SK-N-SH (cell line): ENCODE measurements around the gene MANBA. TPM values are rescaled to one million over a fixed set of nuclear protein-coding genes. Genes with fewer than 3 reads are reported as not detected.

Source experiments
- CTCF ChIA-PET: fragments of 300-600, 350-600 bp; formaldehyde crosslinking; extraction: SDS; loops from one replicate; lab custom pipeline; 2021; lab: Yijun Ruan, JAX
- POLR2A ChIA-PET: fragments of 350-600 bp; sonication (Branson Sonifier 250); formaldehyde crosslinking; extraction: SDS; loops from one replicate; lab custom pipeline; 2020; ENCODE audit warnings: antibody characterized with exemption, inconsistent platforms; lab: Yijun Ruan, JAX
- DNase-seq: peaks from one replicate; pipeline ENCODE4 v3.0.0; 2012
- H2AFZ ChIP-seq: fragments of 200-600 bp; sonication (generic); 2 replicates; pipeline ENCODE4 v1.8.1; 2016; ENCODE audit warnings: antibody characterized with exemption, mild to moderate bottlenecking, low read depth
- H3F3A ChIP-seq: fragments of 200-600 bp; sonication (generic); replicated peaks from 2 replicates; pipeline ENCODE3; 2016; ENCODE audit warnings: antibody characterized with exemption, mild to moderate bottlenecking; ENCODE audit not compliant: insufficient read depth
- H3K27ac ChIP-seq, 2 experiments: fragments of 200-500 bp in 1 of 2; fragments of 200-600 bp in 1 of 2; sonication (Bioruptor generic) in 1 of 2; sonication (generic), shearing (Covaris generic) in 1 of 2; 2 replicates each; pipeline versions ENCODE4 v1.5.1 to v1.6.1; 2014 to 2016; ENCODE audit warnings: low read depth in 2 of 2, inconsistent platforms in 1 of 2, low read length in 1 of 2, mild to moderate bottlenecking in 1 of 2, mixed read lengths in 1 of 2
- H3K27me3 ChIP-seq: fragments of 200-600 bp; sonication (generic), shearing (Covaris generic); 2 replicates; pipeline ENCODE4 v1.6.1; 2016; ENCODE audit warnings: mixed run types; ENCODE audit not compliant: insufficient read depth
- H3K36me3 ChIP-seq, 2 experiments: fragments of 200-500 bp in 1 of 2; fragments of 200-600 bp in 1 of 2; sonication (Bioruptor generic) in 1 of 2; sonication (generic) in 1 of 2; replicated peaks in 1 of 2; 2 replicates each; pipeline versions ENCODE3 to v1.5.1; 2014 to 2016; ENCODE audit warnings: low read length in 1 of 2, mild to moderate bottlenecking in 1 of 2; ENCODE audit not compliant: insufficient read depth in 2 of 2, control insufficient read depth in 1 of 2
- H3K4me1 ChIP-seq, 2 experiments: fragments of 200-500 bp in 1 of 2; fragments of 200-600 bp in 1 of 2; sonication (Bioruptor generic) in 1 of 2; sonication (generic), shearing (Covaris generic) in 1 of 2; 2 replicates each; pipeline versions ENCODE4 v1.5.1 to v1.6.1; 2014 to 2016; ENCODE audit warnings: low read depth in 1 of 2, low read length in 1 of 2, mixed run types in 1 of 2; ENCODE audit not compliant: insufficient read depth in 2 of 2, control insufficient read depth in 1 of 2
- H3K4me2 ChIP-seq: fragments of 200-600 bp; sonication (generic), shearing (Covaris generic); 2 replicates; pipeline ENCODE4 v1.6.1; 2017; ENCODE audit warnings: mixed run types
- H3K4me3 ChIP-seq, 2 experiments: fragments of 200-500 bp in 1 of 2; fragments of 200-600 bp in 1 of 2; sonication (Bioruptor generic) in 1 of 2; sonication (generic), shearing (Covaris generic) in 1 of 2; 2 replicates each; pipeline versions ENCODE4 v1.5.1 to v1.8.1; 2014 to 2016; ENCODE audit warnings: low read depth in 2 of 2, inconsistent platforms in 1 of 2, low read length in 1 of 2, mild to moderate bottlenecking in 1 of 2, mixed read lengths in 1 of 2, moderate library complexity in 1 of 2
- H3K79me2 ChIP-seq: fragments of 200-600 bp; sonication (generic); 2 replicates; pipeline ENCODE4 v1.8.1; 2017; ENCODE audit warnings: mild to moderate bottlenecking; ENCODE audit not compliant: insufficient read depth
- H3K9ac ChIP-seq: fragments of 200-600 bp; sonication (generic); 2 replicates; pipeline ENCODE4 v1.6.1; 2017; ENCODE audit warnings: mixed run types
- H3K9me2 ChIP-seq: fragments of 200-600 bp; sonication (generic); 2 replicates; pipeline ENCODE4 v1.6.1; 2017; ENCODE audit warnings: mixed run types
- H3K9me3 ChIP-seq: fragments of 200-600 bp; sonication (generic); 2 replicates; pipeline ENCODE4 v1.6.1; 2017; ENCODE audit warnings: mixed run types, mild to moderate bottlenecking, moderate library complexity
- H4K20me1 ChIP-seq: fragments of 200-600 bp; sonication (generic); 2 replicates; pipeline ENCODE4 v1.6.1; 2017; ENCODE audit warnings: mild to moderate bottlenecking, mixed run types; ENCODE audit not compliant: insufficient read depth
- EP300 ChIP-seq, 2 experiments: IDR thresholded peaks; 2 replicates each; pipeline versions ENCODE4 v1.4.0 to v1.6.1; 2012; ENCODE audit warnings: borderline replicate concordance in 1 of 2, low read depth in 1 of 2, low read length in 1 of 2
- EZH2phosphoT487 ChIP-seq: fragments of 200-600 bp; sonication (generic); IDR thresholded peaks from 2 replicates; pipeline ENCODE4 v1.6.1; 2017; ENCODE audit warnings: low read depth, mixed run types, mild to moderate bottlenecking, antibody characterized with exemption, moderate library complexity, borderline replicate concordance
- FOXJ3 ChIP-seq: sonication (generic); formaldehyde crosslinking; IDR thresholded peaks from 2 replicates; pipeline ENCODE4 v1.5.1; 2020; ENCODE audit warnings: mild to moderate bottlenecking, missing genetic modification reagents
- FOXM1 ChIP-seq: IDR thresholded peaks from 2 replicates; pipeline ENCODE4 v1.4.0; 2012; ENCODE audit warnings: low read depth, mild to moderate bottlenecking
- GABPA ChIP-seq: IDR thresholded peaks from 2 replicates; pipeline ENCODE4 v1.4.0; 2012; ENCODE audit warnings: low read depth, mild to moderate bottlenecking
- MEF2A ChIP-seq: IDR thresholded peaks from 2 replicates; pipeline ENCODE4 v1.4.0; 2012; ENCODE audit warnings: low read depth, borderline replicate concordance
- MXI1 ChIP-seq: IDR thresholded peaks from 2 replicates; pipeline ENCODE4 v1.6.1; 2012; ENCODE audit warnings: mild to moderate bottlenecking, low read depth, low read length, improper control_type of control experiment
- NFIC ChIP-seq: IDR thresholded peaks from 2 replicates; pipeline ENCODE4 v1.4.0; 2012; ENCODE audit warnings: borderline replicate concordance
- POLR2AphosphoS5 ChIP-seq: IDR thresholded peaks from 2 replicates; pipeline ENCODE4 v1.6.1; 2012; ENCODE audit warnings: low read depth, low read length
- RAD21 ChIP-seq: IDR thresholded peaks from 2 replicates; pipeline ENCODE4 v1.6.1; 2012; ENCODE audit warnings: mild to moderate bottlenecking, low read length
- RCOR1 ChIP-seq: fragments of 150-350 bp; IDR thresholded peaks from 2 replicates; pipeline ENCODE4 v1.6.1; 2017; ENCODE audit warnings: antibody characterized with exemption, low read length
- RFX5 ChIP-seq: IDR thresholded peaks from 2 replicates; pipeline ENCODE4 v1.6.1; 2012; ENCODE audit warnings: mild to moderate bottlenecking, improper control_type of control experiment, low read length
- SMC3 ChIP-seq: IDR thresholded peaks from 2 replicates; pipeline ENCODE4 v1.6.1; 2012; ENCODE audit warnings: low read depth, low read length, improper control_type of control experiment
- TAF1 ChIP-seq: IDR thresholded peaks from 2 replicates; pipeline ENCODE4 v1.6.1; 2012; ENCODE audit warnings: low read depth, mild to moderate bottlenecking, low read length, moderate library complexity, borderline replicate concordance
- TEAD4 ChIP-seq: IDR thresholded peaks from 2 replicates; pipeline ENCODE4 v1.4.0; 2012; ENCODE audit warnings: mild to moderate bottlenecking, borderline replicate concordance; ENCODE audit not compliant: insufficient read depth
- WGBS: methylation state at CpG from one replicate; pipeline ENCODE4 v1.1.6; 2017; ENCODE audit warnings: low lambda C conversion rate; 5-methylcytosine and 5-hydroxymethylcytosine counted together
- polyA plus RNA-seq, 3 experiments: library from polyadenylated mRNA; depleted of rRNA; stranded (reverse); fragments of >200 nt; gene quantifications; 2 replicates each; pipeline ENCODE4 v1.2.3, GENCODE V29; 2012
- TF ChIP-seq, protein P1 (sequence below): fragments of 150-350 bp; IDR thresholded peaks from 2 replicates; pipeline ENCODE4 v1.6.1; 2017; ENCODE audit warnings: antibody characterized with exemption, low read length, low read depth, borderline replicate concordance
- TF ChIP-seq, protein P2 (sequence below): fragments of 150-350 bp; IDR thresholded peaks from 2 replicates; pipeline ENCODE4 v1.6.1; 2016; ENCODE audit warnings: mild to moderate bottlenecking, low read depth, low read length
- TF ChIP-seq, protein P3 (sequence below): IDR thresholded peaks from 2 replicates; pipeline ENCODE4 v1.4.0; 2012; ENCODE audit warnings: low read depth, borderline replicate concordance
- TF ChIP-seq, protein P4 (sequence below): fragments of 200-600 bp; sonication (generic); IDR thresholded peaks from 2 replicates; pipeline ENCODE4 v1.6.1; 2017; ENCODE audit warnings: antibody characterized with exemption, mild to moderate bottlenecking, moderate library complexity

Gene MANBA
- polyA plus RNA-seq, 1 of the 3 experiments (the other 2 are of a cell fraction): 13.4 TPM

DNA sequence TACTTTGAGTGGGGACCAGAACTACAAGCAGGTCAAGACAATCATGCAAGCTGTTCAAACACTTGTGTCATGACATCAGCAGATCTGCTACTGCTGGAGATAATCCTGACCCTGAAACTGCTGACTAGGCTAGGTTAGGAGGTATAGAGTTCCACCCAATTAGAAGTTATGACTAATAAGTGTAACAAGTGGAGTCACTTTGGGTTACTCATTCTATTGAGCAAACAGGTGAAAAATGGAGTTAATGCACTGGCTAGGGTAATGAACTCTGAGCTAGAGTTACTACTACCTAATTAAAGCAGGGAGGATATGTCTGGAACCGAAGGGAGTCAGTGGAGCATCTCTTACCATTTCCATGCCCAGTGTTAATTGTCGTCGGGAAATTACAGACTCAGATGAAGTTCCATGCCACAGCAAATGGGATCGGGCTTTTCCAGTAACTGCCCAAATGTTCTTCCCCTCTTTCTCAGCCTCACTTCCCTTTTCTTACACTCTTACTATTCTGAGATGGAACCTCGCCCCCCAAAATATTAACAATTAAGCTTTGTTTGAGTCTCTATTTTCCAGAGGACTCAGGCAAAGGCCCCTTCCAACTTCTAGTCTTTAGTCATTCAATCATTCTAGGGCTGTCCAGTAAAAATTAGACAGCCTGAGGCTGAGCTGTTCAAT lies 19.8 kb upstream of the MANBA start:
- Histone ChIP-seq H3K27ac (no peak overlapping the region), H3K9ac (no peak overlapping the region), H3K36me3 (no peaks in the 10 kb centered on the region), H3F3A (peaks cover 12% of the 10 kb centered on the region), H3K9me2 (no peaks in the 10 kb centered on the region), H3K79me2 (no peaks in the 10 kb centered on the region), H3K27me3 (no peaks in the 10 kb centered on the region), H3K4me1 (no peaks in the 10 kb centered on the region), H3K9me3 (no peaks in the 10 kb centered on the region), H3K4me2 (no peak overlapping the region), H2AFZ (no peak overlapping the region), H4K20me1 (no peaks in the 10 kb centered on the region), H3K4me3 (no peak overlapping the region)
- ChIA-PET POLR2A (no interaction called here), CTCF (no interaction called here)
- WGBS: 97% methylated on average over 5 of the region's 5 CpGs
- no peak for DNase-seq
- TF ChIP-seq, protein P1, sequence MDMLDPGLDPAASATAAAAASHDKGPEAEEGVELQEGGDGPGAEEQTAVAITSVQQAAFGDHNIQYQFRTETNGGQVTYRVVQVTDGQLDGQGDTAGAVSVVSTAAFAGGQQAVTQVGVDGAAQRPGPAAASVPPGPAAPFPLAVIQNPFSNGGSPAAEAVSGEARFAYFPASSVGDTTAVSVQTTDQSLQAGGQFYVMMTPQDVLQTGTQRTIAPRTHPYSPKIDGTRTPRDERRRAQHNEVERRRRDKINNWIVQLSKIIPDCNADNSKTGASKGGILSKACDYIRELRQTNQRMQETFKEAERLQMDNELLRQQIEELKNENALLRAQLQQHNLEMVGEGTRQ: no peak
- no peak for TF ChIP-seq TEAD4
- TF ChIP-seq, protein P2, sequence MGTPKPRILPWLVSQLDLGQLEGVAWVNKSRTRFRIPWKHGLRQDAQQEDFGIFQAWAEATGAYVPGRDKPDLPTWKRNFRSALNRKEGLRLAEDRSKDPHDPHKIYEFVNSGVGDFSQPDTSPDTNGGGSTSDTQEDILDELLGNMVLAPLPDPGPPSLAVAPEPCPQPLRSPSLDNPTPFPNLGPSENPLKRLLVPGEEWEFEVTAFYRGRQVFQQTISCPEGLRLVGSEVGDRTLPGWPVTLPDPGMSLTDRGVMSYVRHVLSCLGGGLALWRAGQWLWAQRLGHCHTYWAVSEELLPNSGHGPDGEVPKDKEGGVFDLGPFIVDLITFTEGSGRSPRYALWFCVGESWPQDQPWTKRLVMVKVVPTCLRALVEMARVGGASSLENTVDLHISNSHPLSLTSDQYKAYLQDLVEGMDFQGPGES: no peak
- TF ChIP-seq RFX5: no peak
- TF ChIP-seq FOXM1: no peak
- TF ChIP-seq MXI1: no peak
- no peak for TF ChIP-seq NFIC
- TF ChIP-seq EP300 (IDR thresholded peaks at IDR 0.05; ENCODE audit: borderline replicate concordance in 1 of 2, low read depth in 1 of 2, low read length in 1 of 2): no peak
- no peak for TF ChIP-seq SMC3
- TF ChIP-seq, protein P3, sequence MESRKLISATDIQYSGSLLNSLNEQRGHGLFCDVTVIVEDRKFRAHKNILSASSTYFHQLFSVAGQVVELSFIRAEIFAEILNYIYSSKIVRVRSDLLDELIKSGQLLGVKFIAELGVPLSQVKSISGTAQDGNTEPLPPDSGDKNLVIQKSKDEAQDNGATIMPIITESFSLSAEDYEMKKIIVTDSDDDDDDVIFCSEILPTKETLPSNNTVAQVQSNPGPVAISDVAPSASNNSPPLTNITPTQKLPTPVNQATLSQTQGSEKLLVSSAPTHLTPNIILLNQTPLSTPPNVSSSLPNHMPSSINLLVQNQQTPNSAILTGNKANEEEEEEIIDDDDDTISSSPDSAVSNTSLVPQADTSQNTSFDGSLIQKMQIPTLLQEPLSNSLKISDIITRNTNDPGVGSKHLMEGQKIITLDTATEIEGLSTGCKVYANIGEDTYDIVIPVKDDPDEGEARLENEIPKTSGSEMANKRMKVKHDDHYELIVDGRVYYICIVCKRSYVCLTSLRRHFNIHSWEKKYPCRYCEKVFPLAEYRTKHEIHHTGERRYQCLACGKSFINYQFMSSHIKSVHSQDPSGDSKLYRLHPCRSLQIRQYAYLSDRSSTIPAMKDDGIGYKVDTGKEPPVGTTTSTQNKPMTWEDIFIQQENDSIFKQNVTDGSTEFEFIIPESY: no peak
- TF ChIP-seq FOXJ3 (CRISPR knock-in tag): no peak
- no peak for TF ChIP-seq RAD21
- no peak for TF ChIP-seq MEF2A
- no peak for TF ChIP-seq TAF1
- TF ChIP-seq, protein P4, sequence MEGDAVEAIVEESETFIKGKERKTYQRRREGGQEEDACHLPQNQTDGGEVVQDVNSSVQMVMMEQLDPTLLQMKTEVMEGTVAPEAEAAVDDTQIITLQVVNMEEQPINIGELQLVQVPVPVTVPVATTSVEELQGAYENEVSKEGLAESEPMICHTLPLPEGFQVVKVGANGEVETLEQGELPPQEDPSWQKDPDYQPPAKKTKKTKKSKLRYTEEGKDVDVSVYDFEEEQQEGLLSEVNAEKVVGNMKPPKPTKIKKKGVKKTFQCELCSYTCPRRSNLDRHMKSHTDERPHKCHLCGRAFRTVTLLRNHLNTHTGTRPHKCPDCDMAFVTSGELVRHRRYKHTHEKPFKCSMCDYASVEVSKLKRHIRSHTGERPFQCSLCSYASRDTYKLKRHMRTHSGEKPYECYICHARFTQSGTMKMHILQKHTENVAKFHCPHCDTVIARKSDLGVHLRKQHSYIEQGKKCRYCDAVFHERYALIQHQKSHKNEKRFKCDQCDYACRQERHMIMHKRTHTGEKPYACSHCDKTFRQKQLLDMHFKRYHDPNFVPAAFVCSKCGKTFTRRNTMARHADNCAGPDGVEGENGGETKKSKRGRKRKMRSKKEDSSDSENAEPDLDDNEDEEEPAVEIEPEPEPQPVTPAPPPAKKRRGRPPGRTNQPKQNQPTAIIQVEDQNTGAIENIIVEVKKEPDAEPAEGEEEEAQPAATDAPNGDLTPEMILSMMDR: no peak
- no peak for TF ChIP-seq RCOR1
- TF ChIP-seq POLR2AphosphoS5: no peak
- TF ChIP-seq GABPA: no peak
- TF ChIP-seq EZH2phosphoT487: no peak
